AML-193 (cell line): ENCODE measurements around the gene CDON.

ENCODE experiments used
- DNase-seq, 2 experiments: peaks; one replicate each; lab custom pipeline; 2025; lab: John Stamatoyannopoulos, UW

Gene CDON

GRCh38 chr11:125944350-125945010, 118.2 kb downstream of the CDON start:
- no peak for DNase-seq

DNA sequence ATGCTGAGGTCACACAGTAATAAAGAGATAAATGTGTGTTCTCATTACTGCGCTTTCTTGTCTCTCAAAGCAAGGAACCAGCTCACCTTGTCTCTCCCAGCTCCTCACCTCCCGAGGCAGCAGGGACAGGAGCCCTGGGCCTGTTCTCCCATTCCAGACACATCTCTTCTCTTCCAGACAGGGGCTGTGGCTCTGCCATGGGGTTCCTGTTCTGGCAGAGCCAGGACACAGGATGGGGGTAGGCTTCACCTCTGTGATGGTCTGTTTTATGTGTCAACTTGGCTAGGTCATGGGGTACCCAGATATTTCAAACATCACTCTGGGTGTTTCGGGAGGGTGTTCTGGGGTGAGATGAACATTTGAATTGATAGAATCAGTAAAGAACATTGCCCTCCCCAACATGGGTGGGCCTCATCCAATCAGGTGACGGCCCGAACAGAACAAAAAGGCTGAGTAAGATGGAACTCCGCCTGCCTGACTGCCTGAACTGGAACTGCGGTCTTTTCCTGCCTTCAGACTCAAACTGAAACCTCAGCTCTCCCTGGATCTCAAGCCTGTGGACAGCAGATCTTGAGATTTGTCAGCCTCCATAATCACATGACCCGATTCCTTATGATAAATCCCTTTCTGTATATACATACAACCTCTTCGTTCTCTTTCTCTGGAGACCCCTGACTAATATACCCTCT, 118.9 kb downstream of the CDON start:
- DNase-seq: no peak

GRCh38 chr11:125942771-125943428, 119.8 kb downstream of the CDON start:
- DNase-seq: no peak

DNA sequence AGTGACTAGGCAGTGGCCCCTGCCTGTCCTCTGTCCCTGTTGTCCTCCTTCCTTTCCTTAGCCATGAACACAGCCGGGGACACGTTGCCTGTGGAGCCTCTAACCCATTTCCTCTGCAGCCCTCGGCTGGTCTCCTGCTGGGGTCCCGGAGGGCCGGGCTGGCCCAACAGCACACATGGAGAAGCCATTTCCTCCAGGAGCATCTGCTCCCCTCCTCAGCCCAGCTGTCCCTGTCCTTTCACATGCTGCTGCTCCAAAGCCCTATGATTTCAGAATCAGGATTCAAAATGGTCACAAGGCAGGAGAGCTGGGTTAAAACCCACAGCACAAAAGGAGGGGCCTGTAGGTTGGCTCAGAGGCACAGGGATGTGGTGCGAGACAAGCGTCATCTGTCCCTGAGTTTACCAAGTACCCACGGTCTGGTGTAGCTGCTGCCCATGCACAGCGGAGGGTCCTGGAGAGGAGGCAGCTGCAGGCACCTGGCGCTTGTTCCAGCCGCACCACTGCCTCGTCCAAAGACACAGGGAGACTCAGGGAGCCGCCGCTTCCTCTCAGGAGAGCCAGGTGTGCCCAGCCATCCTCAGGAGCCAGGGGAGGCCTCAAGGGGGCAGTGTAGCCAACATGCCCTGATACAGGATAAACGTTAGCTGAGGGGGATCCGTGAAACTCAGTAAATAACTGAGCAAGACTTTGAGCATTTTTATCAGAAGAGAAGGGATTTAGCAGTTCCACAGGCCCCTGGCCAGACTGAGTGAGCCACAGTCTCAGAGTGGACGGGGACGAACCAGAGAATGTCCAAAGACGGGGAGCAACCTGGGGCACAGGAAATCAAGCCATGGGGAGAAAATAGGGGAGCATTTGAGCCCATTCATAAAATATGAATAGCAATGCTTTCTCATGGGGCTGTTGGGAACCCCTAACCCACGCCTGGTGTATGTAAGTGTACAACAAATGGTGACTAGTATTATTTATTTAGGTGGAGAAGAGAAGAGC, 120.8 kb downstream of the CDON start:
- peak in 1 of 2 experiments; percentile 1 for DNase-seq

GRCh38 chr11:125941267-125941618, 121.4 kb downstream of the CDON start:
- DNase-seq: no peak

DNA sequence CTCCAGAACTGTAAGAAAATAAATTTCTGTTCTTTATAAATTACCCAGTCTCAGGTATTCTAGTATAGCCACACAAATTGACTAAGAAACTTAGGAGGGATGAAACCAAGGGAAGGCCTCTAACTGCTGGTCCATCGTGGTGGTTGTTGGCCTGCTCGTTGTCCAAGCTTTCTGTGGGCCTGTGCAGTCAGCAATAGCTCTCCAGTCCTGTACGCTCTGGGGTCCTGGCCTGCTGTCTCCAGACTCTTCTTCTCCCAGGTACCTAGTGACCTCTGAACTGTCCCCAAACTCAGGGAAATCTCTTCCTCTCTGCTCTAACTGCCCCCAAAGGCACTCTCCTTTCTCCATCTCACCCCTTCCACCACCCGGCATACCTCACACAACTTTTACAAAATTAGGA, 122.5 kb downstream of the CDON start:
- DNase-seq: no peak

GRCh38 chr11:125939081-125939521, 123.6 kb downstream of the CDON start:
- no peak for DNase-seq

DNA sequence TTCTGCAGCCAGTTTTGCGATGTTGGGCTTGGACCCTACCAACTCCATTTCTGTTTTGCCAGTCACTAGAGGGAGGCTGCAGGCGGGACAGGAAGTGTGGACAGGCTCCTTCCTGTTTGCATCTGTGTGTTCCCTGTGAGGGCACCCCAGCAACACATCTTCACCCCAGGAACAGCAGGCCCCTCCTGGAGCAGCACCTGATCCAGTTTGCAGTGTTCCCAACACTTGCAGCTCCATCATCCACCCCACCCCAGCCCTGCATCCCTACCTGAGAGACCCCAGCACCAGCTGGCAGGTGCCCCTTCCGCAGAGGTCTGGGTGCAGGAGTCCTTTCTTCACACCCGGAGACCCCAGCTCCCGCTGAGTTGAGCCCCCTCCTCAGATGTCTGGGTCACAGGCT, 124.2 kb downstream of the CDON start:
- DNase-seq: peak; percentile 41 to 46

- DNase-seq: no peak
Measured at GRCh38 chr11:125935618-125936199, 127.0 kb downstream of the CDON start.

GRCh38 chr11:125935056-125935455, 127.6 kb downstream of the CDON start:
- DNase-seq: no peak

DNA sequence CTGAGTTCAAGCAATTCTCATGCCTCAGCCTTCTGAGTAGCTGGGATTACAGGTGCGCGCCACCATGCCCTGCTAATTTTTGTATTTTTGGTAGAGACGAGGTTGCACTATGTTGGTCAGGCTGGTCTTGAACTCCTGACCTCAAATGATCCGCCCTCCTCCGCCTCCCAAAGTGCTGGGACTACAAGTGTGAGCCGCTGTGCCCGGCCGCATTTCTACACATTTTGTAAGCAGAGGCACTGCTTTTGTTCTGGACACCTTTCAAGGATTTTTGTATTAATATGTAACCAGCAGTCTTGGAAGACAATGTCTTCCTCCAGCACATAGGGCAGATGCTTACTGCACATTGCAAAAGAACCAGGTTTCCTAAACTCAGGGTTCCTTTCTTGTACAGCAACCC, 128.2 kb downstream of the CDON start:
- no peak for DNase-seq

- DNase-seq: no peak
Measured at GRCh38 chr11:125933030-125933813, 129.4 kb downstream of the CDON start.

DNA sequence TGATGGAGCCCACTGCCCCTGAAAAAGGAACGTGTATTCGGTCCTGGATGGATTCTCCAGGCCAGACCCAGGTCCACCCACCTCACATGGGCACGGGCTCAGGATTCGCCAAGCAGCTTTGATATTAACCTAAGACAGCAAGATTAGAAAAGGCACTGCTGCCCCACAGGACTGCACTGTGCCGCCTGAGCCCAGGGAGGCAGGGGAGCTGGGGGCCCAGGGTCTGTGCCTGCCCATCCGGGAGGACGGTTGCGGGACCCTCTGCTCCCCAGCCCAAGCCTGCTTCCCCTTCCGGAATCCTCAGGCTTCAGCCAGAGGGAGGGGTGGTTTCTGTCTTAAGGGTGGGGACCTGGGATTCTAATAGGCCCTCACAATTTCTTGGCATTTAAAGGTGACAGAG, 130.4 kb downstream of the CDON start:
- no peak for DNase-seq

GRCh38 chr11:125931668-125932067, 131.0 kb downstream of the CDON start:
- DNase-seq: no peak

DNA sequence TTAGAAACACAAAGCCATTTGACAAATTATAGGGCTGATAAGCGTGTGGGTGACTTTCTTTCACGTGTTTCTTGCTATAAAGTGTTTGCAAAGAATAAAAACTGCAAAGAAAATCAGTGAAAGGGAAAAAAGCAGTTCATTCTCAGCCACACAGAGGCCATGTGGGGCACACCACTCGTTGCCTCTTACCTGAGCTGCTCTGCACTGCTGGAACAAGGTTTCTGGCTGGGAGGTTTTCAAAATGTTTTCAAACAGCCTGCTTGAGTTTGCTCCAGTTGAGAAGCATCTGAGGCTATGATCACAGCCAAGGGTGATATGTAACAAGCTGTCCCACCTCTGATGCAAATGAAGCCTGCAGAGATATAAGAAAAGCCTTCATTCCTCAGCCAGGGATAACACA, 131.6 kb downstream of the CDON start:
- DNase-seq: no peak

DNA sequence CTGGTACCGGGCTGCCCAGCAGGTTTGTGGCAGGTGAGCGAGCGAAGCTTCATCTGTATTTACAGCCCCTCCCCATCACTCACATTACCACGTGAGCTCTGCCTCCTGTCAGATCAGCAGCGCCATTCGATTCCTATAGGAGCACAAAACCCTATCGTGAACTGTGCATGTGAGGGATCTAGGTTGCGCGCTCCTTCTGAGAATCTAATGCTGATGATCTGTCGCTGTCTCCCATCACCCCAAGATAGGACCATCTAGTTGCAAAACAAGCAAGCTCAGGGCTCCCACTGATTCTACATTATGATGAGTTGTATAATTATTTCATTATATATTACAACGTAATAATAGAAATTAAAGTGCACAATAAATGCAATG, 132.6 kb downstream of the CDON start:
- DNase-seq: no peak

DNA sequence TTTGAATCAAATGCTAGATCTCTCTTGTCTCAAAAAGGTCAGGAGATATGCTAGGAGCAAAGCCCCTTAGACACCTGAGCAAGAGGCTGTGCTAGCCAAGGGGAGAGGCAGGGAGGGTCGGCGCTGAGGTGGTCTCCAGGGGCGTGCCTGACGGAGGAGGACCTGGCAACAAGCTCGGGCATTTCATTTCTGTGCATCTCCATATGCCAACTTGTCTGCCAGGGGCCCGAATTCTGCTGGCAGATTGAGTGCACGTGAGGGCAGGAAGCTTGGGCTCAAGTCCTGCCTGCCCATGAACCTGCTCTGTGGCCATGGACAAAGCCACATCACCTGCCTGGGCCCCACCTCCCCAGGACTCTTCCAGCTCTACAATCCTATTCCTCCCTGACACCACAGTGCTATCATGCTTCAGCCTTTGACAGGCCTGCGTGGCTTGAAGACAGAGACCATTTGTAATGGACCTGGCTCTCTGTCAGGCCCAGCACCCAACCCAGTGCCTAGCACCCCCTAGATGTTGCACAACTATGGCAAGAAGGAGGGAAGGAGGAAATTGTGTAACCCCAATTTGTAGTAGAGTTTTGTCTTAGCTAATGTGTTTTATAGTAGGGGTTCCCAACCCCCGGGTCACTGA, 133.1 kb downstream of the CDON start:
- DNase-seq: peak; percentile 69 to 71

DNA sequence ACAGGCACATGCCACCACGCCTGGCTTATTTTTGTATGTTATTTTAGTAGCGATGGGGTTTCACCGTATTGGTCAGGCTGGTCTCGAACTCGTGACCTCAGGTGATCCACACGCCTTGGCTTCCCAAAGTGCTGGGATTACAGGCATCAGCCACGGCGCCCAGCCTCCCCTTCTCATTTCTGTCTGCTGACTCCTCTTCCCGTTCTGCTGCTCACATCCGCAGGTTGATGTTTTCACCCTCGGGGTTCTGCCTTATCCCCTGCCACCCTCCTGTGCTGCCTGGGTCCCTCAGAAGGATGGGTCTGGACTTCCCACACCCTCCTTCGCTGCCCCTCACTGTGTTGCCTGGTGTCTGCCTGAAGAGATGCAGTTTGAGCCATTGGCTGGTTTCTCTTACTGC, 136.0 kb downstream of the CDON start:
- DNase-seq: no peak

DNA sequence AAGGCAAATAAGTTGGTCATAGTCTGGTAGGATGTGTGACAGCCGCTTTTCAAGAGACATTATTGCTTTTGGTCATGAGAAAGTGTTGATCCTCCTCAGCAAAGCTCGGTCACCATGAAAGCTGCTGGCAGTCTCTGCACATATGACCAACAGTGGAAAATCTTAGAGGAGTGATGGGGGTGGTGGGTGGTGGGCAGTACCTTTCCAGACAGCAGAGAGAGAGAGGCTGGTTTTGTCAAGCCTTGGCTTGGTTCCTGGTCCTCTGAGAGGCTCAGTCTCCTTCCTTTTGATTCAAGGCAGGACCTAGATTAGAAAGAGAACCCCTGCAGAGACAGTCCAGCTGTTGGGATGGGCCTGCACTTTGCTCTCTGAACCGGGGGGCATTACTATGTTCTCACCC, 136.9 kb downstream of the CDON start:
- DNase-seq: no peak

DNA sequence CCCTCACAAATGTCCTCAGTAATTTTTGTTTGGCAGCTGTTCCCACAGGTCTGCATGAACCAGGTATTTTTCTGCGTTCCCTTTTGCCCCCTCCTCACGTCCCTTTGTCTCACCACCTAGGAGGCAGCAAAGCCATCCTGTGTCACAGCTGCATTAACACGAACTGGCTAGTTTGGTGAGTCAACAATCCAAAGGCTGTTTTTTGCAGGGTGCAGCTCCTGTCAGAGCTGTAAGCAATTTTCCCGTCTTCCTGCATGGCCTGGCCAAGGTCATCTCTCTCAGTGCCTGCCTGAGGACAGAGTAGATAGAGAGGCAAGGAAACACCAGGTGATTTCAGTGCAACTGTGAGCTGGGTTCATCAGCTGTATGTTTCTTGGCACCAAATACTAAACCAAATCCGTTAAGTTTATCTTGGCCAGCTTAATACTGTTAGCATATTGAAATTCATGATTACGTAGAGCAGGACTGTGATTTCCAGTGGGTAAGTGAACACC, 137.4 kb downstream of the CDON start:
- DNase-seq: no peak
